ENCODE measurements around the gene SHROOM3. TPM values are rescaled to one million over a fixed set of nuclear protein-coding genes. Genes with fewer than 3 reads are reported as not detected.
A peak's percentile ranks its signal among the peaks of the same experiment; 100 is the strongest.
"Not testable (repeated sequence)": the region's sequence is repeated elsewhere in the genome, so short reads cannot be mapped to it uniquely, and the experiment has no call there.

Gene SHROOM3
- polyA plus RNA-seq, 12 donors, result 16.1 to 44.9 (median 21.8) TPM; not detected in 1

DNA sequence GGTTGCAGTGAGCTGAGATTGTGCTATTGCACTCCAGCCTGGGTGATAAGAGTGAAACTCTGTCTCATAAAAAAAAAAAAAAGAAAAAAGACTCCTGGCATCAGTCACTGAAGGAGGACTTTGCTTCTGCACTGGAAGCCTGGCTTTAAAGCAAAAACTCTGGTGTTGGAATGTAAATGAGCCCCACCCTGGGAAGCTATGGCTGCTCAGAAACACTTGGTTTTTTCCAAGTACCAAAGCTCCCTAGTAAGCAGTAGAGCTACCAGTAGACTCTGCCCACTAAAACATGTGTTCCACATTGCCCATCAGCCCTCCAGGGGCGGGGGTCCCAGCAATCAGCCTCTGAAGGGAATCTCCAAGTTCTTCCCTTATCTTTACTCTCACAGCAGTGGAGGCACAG lies 154.4 kb downstream of the SHROOM3 start:
- DNase-seq, result no peak

DNA sequence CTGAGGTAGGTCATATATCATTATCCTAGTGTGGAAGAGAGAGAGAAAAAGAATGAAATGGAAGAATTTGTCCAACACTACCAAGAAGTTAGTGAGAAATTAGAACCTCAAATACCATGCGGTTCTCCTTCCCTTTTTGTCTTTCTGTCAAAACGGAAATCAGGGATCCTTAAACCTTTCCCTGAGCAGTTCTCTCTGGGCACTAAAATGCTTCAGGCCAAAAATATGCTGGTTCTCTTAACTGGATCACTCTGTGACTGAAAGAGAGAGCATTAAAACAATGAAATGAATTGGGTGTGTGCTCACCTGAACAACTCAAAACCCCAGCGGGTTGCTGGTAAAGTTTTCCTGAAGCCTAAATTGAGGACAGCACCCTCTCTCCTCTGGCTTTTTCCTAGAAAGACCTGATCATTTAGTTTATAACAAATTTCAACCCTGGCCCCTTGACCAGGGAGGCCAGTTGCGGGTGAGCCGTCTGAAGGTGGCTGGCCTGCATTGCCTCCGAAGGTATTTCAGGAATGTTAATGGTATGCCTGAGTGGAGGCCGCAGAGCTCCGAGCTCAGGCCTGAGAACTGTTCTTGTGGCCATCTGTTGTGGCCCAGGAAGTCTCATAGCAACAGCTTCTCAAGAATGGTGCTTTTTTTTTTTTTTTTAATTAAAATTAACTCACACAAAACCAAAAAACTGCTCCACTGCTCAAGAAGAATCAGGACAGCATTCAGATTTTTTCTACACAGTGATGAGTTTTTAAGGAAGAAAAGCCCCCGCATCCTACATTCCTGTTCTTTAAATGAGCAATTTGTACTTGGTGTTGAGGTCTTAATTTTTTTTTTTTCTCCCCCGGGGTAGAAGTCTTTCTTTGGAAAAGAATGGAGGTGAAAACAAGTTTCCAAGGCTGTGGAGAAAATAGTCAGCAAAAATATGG lies 155.1 kb downstream of the SHROOM3 start:
- peak; percentile 57 for DNase-seq

DNA sequence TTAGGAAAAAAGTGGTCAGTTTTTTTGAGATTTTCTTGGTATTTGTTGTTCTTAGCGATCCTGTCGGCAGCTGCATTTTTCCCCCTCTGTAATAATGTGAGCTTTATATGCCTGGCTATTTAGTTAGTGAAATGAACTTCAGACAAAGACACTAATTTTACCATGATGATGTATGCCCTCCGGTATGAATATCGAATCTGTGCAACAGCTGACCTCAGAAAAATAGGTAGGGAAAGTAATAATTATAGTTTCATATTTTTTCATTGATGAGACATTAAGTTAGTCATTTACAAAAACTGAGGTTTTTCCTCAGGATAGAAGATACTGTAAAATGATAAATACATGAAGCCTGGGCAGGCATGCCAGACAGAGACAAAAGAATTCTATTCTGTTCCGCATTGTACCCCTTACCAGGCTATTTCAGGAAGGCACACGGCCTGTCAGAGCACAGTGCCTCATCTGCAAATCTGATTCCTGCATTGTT lies 155.8 kb downstream of the SHROOM3 start:
- DNase-seq, result no peak

- DNase-seq, result no peak
Observed at GRCh38 chr4:76591992-76592391, 157.0 kb downstream of the SHROOM3 start.

GRCh38 chr4:76592460-76592859 lies 157.4 kb downstream of the SHROOM3 start:
- no peak for DNase-seq

DNA sequence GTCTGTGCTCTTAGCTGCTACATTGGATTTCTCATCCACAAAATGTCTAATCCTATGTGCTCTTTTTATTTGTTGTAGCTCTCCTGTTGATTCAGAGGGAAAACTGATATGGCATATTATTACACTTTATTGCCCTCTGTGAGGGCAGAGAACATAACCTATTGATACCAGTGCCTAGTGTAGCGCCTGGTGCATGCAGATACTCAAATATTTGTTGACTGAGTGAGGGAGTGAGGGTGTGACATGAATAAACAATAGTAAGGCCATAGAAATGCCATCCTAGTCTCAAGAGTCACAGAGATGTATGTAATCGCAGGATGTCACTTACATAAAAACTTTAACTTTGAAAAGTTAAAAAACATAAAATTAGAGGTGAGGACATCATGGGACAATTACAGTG lies 159.1 kb downstream of the SHROOM3 start:
- no peak for DNase-seq

DNA sequence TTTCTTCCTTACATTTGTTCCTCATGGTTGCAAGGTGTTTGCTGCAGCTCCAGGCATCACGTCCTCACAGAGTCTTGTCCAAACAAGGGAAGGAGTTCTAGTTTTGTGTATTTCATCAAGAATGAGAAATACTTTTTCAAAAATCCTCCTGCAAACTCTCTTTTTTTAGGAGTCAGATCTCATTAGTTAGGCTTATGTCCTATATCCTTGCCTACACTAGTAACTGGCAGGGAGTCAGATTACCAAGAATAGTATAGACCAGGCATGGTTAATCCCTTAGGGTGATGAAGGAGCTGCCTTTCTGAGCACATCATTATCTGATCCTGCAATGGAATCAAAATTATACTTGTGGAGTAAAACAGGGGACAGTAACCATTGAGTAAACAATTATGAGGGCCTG lies 160.4 kb downstream of the SHROOM3 start:
- DNase-seq, result no peak

DNA sequence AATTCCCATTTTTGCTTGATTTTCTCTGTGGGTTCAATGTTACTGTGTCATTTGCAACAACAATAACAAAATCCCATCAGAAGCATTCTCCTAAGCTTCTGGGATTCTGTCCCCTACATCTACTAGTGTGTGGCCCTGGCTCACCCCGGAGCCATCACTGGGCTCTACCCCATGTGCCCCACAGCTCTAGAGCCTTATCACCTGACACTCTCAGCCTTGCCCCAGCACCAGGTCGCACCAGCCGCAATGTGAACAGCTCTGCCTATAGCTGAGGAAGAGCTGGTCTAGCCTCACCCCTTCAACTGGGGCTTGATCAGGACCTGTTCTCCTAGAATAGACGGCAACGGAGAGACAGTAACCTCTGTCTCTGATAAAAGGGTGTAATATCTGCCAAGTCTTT lies 161.7 kb downstream of the SHROOM3 start:
- DNase-seq, result no peak

DNA sequence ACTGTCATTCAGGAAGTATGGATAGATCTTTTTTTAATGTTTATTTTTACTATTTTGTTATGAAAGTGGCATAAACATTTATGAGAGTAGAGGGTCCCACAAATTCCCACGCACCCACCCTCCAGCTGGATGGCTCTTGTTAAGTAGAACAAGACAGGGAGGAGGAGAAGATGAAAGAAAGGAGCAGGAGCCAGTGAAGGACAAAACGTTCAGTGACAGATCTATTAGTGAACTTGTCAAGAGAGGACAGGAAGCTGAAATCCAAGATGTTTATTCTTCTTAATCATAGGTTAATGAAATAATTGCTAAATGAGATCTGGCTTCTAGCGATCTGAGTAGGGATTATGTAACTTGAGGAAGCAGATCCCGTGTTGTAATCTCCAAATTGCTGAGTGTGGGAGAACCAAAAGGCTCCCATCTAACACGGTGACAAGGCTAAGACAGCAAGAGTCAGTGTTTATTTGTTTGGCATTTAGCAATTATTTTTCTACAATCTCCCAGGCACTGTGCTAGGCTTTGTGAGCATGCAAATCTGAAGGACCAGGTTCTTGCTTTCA lies 162.5 kb downstream of the SHROOM3 start:
- no peak for DNase-seq

- no peak for DNase-seq
Observed at GRCh38 chr4:76600447-76600846, 165.4 kb downstream of the SHROOM3 start.

DNA sequence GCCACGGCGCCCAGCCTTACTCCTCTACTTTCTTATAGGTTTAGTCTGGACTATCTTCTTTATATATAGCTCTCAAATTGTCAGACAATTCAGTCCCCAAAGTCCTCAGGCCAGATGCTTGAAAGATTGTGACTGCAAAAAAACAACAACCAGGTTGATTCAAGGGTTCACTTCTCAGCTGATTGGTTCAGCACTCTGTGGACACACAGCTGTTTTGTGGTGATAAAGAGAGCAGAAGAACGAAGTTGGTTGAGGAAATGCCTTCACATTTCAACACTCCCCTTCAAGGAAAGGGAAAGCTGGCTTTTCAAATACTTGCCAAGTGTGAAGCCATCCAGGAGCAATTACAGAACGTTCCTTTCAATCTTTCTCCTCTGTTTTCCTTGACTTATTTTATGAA lies 166.8 kb downstream of the SHROOM3 start:
- no peak for DNase-seq

- no peak for DNase-seq
Observed at GRCh38 chr4:76605099-76605563, 170.1 kb downstream of the SHROOM3 start.

- DNase-seq, result no peak
Observed at GRCh38 chr4:76606645-76607265, 171.7 kb downstream of the SHROOM3 start.

- DNase-seq, result no peak
Observed at GRCh38 chr4:76607266-76607799, 172.3 kb downstream of the SHROOM3 start.

DNA sequence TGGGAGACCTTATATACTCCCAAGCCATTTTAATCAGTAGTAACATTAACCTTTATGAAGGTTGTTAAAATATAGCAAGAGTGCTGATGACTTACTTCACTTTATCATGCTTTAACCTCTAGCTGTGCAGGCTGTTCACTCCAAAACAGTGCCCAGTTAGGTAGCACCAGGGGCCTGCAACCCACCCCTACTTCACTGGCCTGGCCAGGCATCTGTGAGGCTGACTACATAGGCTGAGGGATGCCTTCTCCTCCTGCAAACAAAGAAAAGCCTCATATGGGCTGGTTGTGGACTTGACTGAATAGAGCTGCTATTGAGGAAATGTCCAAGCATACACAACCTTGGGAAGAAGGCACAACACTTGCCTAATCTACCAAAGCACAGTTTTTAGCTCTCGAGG lies 172.8 kb downstream of the SHROOM3 start:
- no peak for DNase-seq

GRCh38 chr4:76608549-76608948 lies 173.5 kb downstream of the SHROOM3 start:
- DNase-seq, result not testable (repeated sequence)

GRCh38 chr4:76610751-76611547 lies 175.9 kb downstream of the SHROOM3 start:
- no peak for DNase-seq

GRCh38 chr4:76611616-76612207 lies 176.7 kb downstream of the SHROOM3 start:
- no peak for DNase-seq

GRCh38 chr4:76614589-76614988 lies 179.6 kb downstream of the SHROOM3 start:
- no peak for DNase-seq

- no peak for DNase-seq
Observed at GRCh38 chr4:76615999-76616398, 181.0 kb downstream of the SHROOM3 start.

GRCh38 chr4:76616526-76616925 lies 181.5 kb downstream of the SHROOM3 start:
- DNase-seq, result no peak
